GM20431 (cell line): Measurements from ENCODE around the gene ZNF354C.

Experiments used
- in situ Hi-C: fragments of 300-500 bp; cut with MseI, MboI; formaldehyde crosslinking; loops from one replicate; pipeline ENCODE4 v1.15.0; 2020; ENCODE audit warnings: low sequenced_read_pairs; ENCODE audit not compliant: unreplicated experiment

Gene ZNF354C

GRCh38 chr5:179126506-179126991, 66.4 kb downstream of the ZNF354C start:
- in situ Hi-C loops = no loop called here

GRCh38 chr5:179127136-179128040, 67.2 kb downstream of the ZNF354C start:
- in situ Hi-C loops = no loop called here

- in situ Hi-C loops = no loop called here
These were observed 67.8 kb downstream of the ZNF354C start for GRCh38 chr5:179128041-179128365.

- in situ Hi-C loops = no loop called here
These were observed 68.8 kb downstream of the ZNF354C start for GRCh38 chr5:179128976-179129375.

- in situ Hi-C loops = no loop called here
These were observed 69.5 kb downstream of the ZNF354C start for GRCh38 chr5:179129607-179130071.

GRCh38 chr5:179130101-179130681, 70.0 kb downstream of the ZNF354C start:
- in situ Hi-C loops = no loop called here

GRCh38 chr5:179131321-179131835, 71.2 kb downstream of the ZNF354C start:
- in situ Hi-C loops = no loop called here

GRCh38 chr5:179131886-179132585, 71.9 kb downstream of the ZNF354C start:
- in situ Hi-C loops = no loop called here

- in situ Hi-C loops = no loop called here
These were observed 72.6 kb downstream of the ZNF354C start for GRCh38 chr5:179132586-179133355.
